Breast epithelium (tissue), 4 donors: ENCODE results near the gene TGFBI. TPM values are rescaled to one million over a fixed set of nuclear protein-coding genes. Genes with fewer than 3 reads are reported as not detected.

ENCODE experiments used
- DNase-seq, 2 donors: peaks; one replicate each; pipeline ENCODE4 v3.0.0-alpha.2; 2019; ENCODE audit warnings: low spot score in 2 of 2
- H3K27ac ChIP-seq, 2 donors: fragments of 200-600 bp; sonication (generic) in 1 of 2; one replicate each; pipeline ENCODE4 v1.5.1; 2016 to 2019; ENCODE audit warnings: mild to moderate bottlenecking in 1 of 2
- H3K27me3 ChIP-seq, 2 donors: fragments of 200-600 bp; sonication (generic) in 1 of 2; one replicate each; pipeline versions ENCODE4 v1.5.1 to v1.6.0; 2017 to 2019; ENCODE audit warnings: control low read depth in 1 of 2, mild to moderate bottlenecking in 1 of 2
- H3K36me3 ChIP-seq: fragments of 200-600 bp; one replicate; pipeline ENCODE4 v1.5.1; 2019
- H3K4me1 ChIP-seq, 2 donors: fragments of 200-600 bp; sonication (generic); one replicate each; pipeline ENCODE4 v1.5.1; 2016 to 2019; ENCODE audit warnings: control low read depth in 1 of 2
- H3K4me3 ChIP-seq, 3 donors: fragments of 200-600 bp; sonication (generic); 1 replicate in 2 of 3; 2 replicates in 1 of 3; pipeline ENCODE4 v1.5.1; 2016 to 2019; ENCODE audit warnings: mild to moderate bottlenecking in 3 of 3, moderate library complexity in 2 of 3
- H3K9me3 ChIP-seq, 2 donors: fragments of 200-600 bp; sonication (generic) in 1 of 2; one replicate each; pipeline ENCODE4 v1.5.1; 2016 to 2019; ENCODE audit warnings: control low read depth in 1 of 2
- CTCF ChIP-seq, 3 donors: fragments of 450-650 bp; IDR thresholded peaks; one replicate each; pipeline ENCODE4 v1.5.1; 2016 to 2017; ENCODE audit warnings: antibody characterized with exemption in 3 of 3, mild to moderate bottlenecking in 3 of 3, moderate library complexity in 3 of 3
- POLR2A ChIP-seq: fragments of 450-650 bp; IDR thresholded peaks from one replicate; pipeline ENCODE4 v1.6.1; 2016; ENCODE audit warnings: antibody characterized with exemption, mild to moderate bottlenecking, moderate library complexity
- POLR2AphosphoS5 ChIP-seq, 3 donors: sonication (generic); formaldehyde crosslinking; IDR thresholded peaks; one replicate each; pipeline ENCODE4 v1.6.1; 2017; ENCODE audit warnings: antibody characterized with exemption in 3 of 3
- intact Hi-C: fragments of 100-400 bp; cut with DNase I; formaldehyde crosslinking; loops from one replicate; pipeline ENCODE4 v1.15.1; 2023; ENCODE audit warnings: low total_unique reads
- total RNA-seq, 3 donors: library from RNA; depleted of rRNA; stranded (reverse); fragments of >200 nt; gene quantifications; one replicate each; pipeline ENCODE4 v1.1.0, GENCODE V29; 2016

The TGFBI gene
- total RNA-seq, 3 donors from 2014 or later = 40.4 to 145 (median 45.2) TPM

GRCh38 chr5:136061630-136062365, 33.0 kb downstream of the TGFBI start:
- intact Hi-C loops = no loop called here
- Histone ChIP-seq H3K36me3 (no peaks in the 10 kb centered on the region), H3K4me1 (no peaks in the 10 kb centered on the region)

GRCh38 chr5:136062366-136063274, 33.8 kb downstream of the TGFBI start:
- H3K36me3 ChIP-seq = no peaks in the 10 kb centered on the region
- H3K9me3 ChIP-seq = no peaks in the 10 kb centered on the region
- H3K27ac ChIP-seq = no peak overlapping the region
- DNase-seq = no peak
- H3K27me3 ChIP-seq = no peaks in the 10 kb centered on the region
- TF ChIP-seq POLR2AphosphoS5 (IDR thresholded peaks at IDR 0.05) (no peak), CTCF (IDR thresholded peaks at IDR 0.05) (peak in 1 of 3 donors; percentile 32), POLR2A (no peak)
- H3K4me3 ChIP-seq = no peak overlapping the region
- intact Hi-C loops = no loop called here
- no peaks in the 10 kb centered on the region for H3K4me1 ChIP-seq

More at GRCh38 chr5:136061630-136062365, 33.0 kb downstream of the TGFBI start:
- H3K27ac ChIP-seq = no peak overlapping the region
- TF ChIP-seq POLR2AphosphoS5 (IDR thresholded peaks at IDR 0.05) (no peak), POLR2A (no peak), CTCF (IDR thresholded peaks at IDR 0.05) (no peak)
- no peaks in the 10 kb centered on the region for H3K9me3 ChIP-seq
- H3K4me3 ChIP-seq = no peak overlapping the region
- H3K27me3 ChIP-seq = no peaks in the 10 kb centered on the region
- no peak for DNase-seq

- H3K27ac ChIP-seq = no peak overlapping the region
- H3K4me3 ChIP-seq = no peak overlapping the region
- intact Hi-C loops = no loop called here
- H3K9me3 ChIP-seq = no peaks in the 10 kb centered on the region
- no peaks in the 10 kb centered on the region for H3K4me1 ChIP-seq
- H3K36me3 ChIP-seq = no peaks in the 10 kb centered on the region
- DNase-seq = no peak
- no peak for TF ChIP-seq POLR2AphosphoS5 (IDR thresholded peaks at IDR 0.05)
- TF ChIP-seq POLR2A = no peak
- TF ChIP-seq CTCF (IDR thresholded peaks at IDR 0.05) = no peak
- H3K27me3 ChIP-seq = no peaks in the 10 kb centered on the region
Measured at GRCh38 chr5:136063778-136064465, 35.1 kb downstream of the TGFBI start.

GRCh38 chr5:136064510-136064909, 35.7 kb downstream of the TGFBI start:
- DNase-seq = no peak
- no peaks in the 10 kb centered on the region for H3K27me3 ChIP-seq
- H3K36me3 ChIP-seq = no peaks in the 10 kb centered on the region
- no peaks in the 10 kb centered on the region for H3K9me3 ChIP-seq
- no peak for TF ChIP-seq POLR2A
- no peak overlapping the region for H3K27ac ChIP-seq
- H3K4me1 ChIP-seq = no peaks in the 10 kb centered on the region
- intact Hi-C loops = no loop called here
- no peak overlapping the region for H3K4me3 ChIP-seq

- DNase-seq = no peak
- intact Hi-C loops = no loop called here
- Histone ChIP-seq H3K9me3 (no peaks in the 10 kb centered on the region), H3K36me3 (no peaks in the 10 kb centered on the region), H3K27me3 (no peaks in the 10 kb centered on the region), H3K4me3 (no peak overlapping the region), H3K27ac (peak overlapping the region; percentile 1 to 46), H3K4me1 (no peaks in the 10 kb centered on the region)
- TF ChIP-seq CTCF (IDR thresholded peaks at IDR 0.05) = no peak
- TF ChIP-seq POLR2AphosphoS5 (IDR thresholded peaks at IDR 0.05) = no peak
- no peak for TF ChIP-seq POLR2A
Measured at GRCh38 chr5:136065588-136065987, 36.8 kb downstream of the TGFBI start.
